Keratinocyte (primary cell): Measurements from ENCODE around the gene KRTAP10-4.

Experiments used
- EZH2 ChIP-seq: IDR thresholded peaks from one replicate; pipeline ENCODE4 v1.6.1; 2012; ENCODE audit warnings: inconsistent platforms, mild to moderate bottlenecking, low read length, moderate library complexity
- TF ChIP-seq, protein P1 (sequence below), 3 experiments: IDR thresholded peaks in 1 of 3; conservative IDR thresholded peaks in 1 of 3; optimal IDR thresholded peaks in 1 of 3; 2 replicates in 2 of 3; 3 replicates in 1 of 3; pipeline versions ENCODE3 to v1.5.1; 2011; ENCODE audit warnings: low read length in 3 of 3, mild to moderate bottlenecking in 3 of 3, moderate library complexity in 2 of 3, control low read depth in 1 of 3, inconsistent platforms in 1 of 3; ENCODE audit not compliant: insufficient read depth in 2 of 3; ENCODE audit errors: extremely low read depth in 1 of 3

GRCh38 chr21:44564886-44565598, 8.5 kb upstream of the KRTAP10-4 start:
- TF ChIP-seq, protein P1, sequence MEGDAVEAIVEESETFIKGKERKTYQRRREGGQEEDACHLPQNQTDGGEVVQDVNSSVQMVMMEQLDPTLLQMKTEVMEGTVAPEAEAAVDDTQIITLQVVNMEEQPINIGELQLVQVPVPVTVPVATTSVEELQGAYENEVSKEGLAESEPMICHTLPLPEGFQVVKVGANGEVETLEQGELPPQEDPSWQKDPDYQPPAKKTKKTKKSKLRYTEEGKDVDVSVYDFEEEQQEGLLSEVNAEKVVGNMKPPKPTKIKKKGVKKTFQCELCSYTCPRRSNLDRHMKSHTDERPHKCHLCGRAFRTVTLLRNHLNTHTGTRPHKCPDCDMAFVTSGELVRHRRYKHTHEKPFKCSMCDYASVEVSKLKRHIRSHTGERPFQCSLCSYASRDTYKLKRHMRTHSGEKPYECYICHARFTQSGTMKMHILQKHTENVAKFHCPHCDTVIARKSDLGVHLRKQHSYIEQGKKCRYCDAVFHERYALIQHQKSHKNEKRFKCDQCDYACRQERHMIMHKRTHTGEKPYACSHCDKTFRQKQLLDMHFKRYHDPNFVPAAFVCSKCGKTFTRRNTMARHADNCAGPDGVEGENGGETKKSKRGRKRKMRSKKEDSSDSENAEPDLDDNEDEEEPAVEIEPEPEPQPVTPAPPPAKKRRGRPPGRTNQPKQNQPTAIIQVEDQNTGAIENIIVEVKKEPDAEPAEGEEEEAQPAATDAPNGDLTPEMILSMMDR (optimal IDR thresholded peaks at IDR 0.05 in 1 of 3, IDR thresholded peaks at IDR 0.05 in 1 of 3, conservative IDR thresholded peaks at IDR 0.05 in 1 of 3; ENCODE audit: extremely low read depth in 1 of 3, insufficient read depth in 2 of 3, low read length in 3 of 3) = no peak
- no peak for TF ChIP-seq EZH2
